Left hindlimb (tissue), 1 donor: Measurements from ENCODE around the gene STK11IP.

Source experiments
- DNase-seq: peaks from one replicate; pipeline ENCODE4 v3.0.0-alpha.2; 2018

Gene STK11IP

GRCh38 chr2:219592736-219593135 is 4.9 kb upstream of the STK11IP start:
- DNase-seq = no peak

- no peak for DNase-seq
These were observed 4.5 kb upstream of the STK11IP start for GRCh38 chr2:219593154-219593553.

DNA sequence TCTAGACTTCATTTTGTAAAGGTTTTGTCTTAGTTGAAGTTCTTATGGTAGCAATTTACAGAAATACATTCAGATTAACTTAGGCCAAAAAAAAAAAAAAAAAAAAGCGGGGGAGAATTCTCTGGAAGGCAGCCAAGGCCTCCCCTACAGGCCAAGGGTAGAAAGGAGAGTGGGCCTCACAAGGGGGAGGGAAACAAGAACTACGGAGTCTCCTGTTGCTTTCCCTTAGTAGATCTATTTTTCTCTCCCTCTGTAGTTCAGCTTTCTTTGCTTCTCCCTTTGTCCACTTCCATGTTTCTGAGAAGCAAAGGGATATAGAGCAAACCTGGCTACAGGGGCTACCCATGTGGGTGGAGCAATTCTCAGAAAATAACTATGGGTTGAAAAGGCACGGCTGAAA is 2.4 kb upstream of the STK11IP start:
- peak; percentile 79 for DNase-seq

DNA sequence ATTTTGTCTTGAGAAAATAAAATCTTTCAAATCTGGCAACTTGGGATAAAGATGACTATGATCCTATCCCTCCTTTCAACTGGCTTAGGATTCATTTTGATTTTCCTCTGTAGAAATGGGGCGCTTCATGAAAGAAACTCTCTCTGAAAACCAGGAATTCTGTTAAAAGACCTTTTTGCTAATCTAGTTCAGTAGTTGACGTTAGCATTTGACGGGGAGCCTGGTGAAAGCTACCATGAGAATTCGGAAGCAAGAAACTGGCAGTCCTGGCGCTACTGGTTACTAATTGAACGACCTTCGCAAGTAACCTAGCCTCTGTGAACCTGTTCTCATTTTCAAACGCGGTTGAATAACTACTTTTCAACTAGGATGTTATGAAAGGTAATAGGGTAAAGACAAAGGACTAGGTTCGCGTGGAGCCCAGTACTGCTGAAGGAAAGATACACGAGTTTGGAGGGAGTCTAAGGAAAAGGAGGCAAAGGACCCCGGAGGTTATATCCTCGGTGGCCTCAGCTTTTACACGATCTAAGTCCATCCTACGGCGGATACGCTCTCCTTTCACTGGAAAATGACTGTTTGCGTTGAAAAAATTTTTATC is 604 bp upstream of the STK11IP start:
- DNase-seq = no peak

DNA sequence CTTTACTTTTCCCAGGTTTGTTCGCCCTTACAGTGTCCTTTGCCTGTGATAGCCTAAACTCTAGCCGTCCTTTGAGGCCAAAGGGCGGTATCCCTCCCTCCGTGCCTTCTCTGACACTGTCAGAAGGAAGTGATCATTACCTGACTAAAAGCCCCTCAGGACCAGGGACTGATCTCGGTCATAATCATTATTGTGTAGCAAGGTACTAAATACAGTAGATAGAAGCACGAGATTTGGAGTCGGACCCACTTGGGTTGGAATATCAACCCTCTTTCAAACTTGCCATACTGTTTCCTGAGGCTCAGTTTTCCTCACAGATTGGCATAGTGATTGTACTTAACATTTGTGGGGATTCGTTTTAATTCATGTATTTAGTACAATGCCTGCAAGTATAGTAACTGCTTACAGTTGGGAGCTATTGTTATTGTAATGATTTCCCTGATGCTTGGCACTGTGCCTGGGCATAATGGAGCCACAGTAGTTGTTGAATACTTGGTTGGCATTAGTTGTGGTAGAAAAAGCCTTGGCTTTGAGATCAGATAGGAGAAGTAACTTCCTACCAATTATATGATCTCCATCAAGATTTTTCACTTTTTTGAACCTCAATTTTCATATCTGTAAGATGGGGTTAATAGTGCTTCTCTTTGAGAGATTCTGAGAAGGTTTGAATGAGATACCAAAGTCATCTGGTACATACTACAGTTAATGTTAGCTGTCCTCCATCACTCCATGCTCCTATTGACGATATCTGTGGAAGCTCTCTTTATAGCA is 836 bp downstream of the STK11IP start:
- DNase-seq = no peak

GRCh38 chr2:219603771-219604170 is 6.1 kb downstream of the STK11IP start:
- DNase-seq = no peak

GRCh38 chr2:219605607-219605954 is 7.9 kb downstream of the STK11IP start:
- no peak for DNase-seq

GRCh38 chr2:219607931-219608330 is 10.3 kb downstream of the STK11IP start:
- no peak for DNase-seq

- no peak for DNase-seq
These were observed 10.8 kb downstream of the STK11IP start for GRCh38 chr2:219608399-219608964.

GRCh38 chr2:219609149-219609750 is 11.6 kb downstream of the STK11IP start:
- no peak for DNase-seq

DNA sequence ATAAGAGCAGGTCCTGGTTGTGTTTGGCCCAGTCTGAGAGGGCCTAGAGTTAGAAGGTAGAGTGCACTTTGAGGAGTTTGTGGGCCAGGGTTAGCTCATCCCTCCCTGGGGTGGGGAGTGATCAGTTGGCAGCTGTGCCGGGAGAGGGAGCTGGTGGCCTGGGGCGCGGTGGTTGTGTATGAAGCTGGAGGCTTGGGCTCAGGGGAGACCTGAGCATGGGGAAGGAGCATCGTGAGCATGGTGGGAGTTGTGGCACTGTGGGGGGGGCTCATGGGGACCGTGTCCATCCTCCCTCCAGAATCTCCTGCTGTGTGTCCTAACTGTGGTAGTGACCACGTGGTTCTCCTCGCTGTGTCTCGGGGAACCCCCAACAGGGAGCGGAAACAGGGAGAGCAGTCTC is 13.6 kb downstream of the STK11IP start:
- DNase-seq = no peak

- DNase-seq = no peak
These were observed 14.4 kb downstream of the STK11IP start for GRCh38 chr2:219611866-219612576.

- DNase-seq = no peak
These were observed 15.1 kb downstream of the STK11IP start for GRCh38 chr2:219612577-219613286.

DNA sequence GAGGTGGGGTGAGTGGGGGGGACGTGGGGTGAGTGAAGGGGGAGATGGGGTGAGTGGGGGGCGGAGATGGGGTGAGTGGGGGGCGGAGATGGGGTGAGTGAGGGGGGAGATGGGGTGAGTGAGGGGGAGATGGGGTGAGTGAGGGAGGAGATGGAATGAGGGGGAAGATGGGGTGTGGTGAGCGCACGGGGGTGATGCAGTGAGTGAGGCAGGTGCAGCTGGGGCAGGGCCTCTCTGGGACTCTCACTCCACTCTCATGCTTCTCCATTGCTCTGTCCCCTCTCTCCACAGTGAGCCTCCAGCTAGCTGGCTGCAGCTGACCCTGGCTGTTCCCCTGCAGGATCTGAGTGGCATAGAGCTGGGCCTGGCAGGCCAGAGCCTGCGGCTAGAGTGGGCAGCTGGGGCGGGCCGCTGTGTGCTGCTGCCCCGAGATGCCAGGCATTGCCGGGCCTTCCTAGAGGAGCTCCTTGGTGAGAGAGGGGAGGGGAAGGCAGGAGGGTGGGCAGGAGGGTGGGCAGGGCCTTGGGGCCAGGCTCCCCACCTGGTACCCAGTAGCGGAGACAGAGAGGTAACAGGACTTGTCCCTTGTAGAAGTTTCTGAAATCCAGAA is 15.9 kb downstream of the STK11IP start:
- no peak for DNase-seq

DNA sequence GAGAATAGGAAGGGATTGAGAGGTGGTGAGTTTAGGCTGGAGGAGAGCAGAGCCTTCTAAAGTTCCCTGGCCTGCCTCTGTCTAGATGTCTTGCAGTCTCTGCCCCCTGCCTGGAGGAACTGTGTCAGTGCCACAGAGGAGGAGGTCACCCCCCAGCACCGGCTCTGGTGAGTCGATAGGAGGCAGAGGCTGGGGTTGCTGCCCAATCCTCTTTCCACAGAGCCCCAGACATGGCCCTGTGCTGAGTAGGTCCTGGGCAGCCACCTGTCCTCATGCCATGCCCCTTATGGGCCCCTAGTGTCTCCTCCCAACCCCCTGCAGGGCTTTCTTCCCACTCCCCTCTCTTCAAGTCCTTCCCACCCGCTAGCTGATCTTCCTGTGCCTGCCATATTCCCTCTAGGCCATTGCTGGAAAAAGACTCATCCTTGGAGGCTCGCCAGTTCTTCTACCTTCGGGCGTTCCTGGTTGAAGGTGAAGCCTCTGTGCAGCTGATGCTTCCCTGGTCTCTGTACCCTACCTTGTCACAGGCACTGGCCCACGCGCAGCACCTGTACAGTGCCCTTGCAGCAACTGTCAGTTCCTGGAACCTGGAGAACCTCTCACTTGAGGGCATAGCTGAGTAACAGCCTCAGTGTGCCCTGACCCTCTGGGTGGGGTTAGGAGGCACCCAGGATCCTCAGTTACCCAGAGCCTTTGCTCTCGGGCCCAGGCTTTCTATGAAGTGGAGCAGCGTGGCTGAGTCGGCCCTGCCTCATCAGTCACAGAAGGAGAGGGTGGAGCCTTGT is 16.6 kb downstream of the STK11IP start:
- no peak for DNase-seq

DNA sequence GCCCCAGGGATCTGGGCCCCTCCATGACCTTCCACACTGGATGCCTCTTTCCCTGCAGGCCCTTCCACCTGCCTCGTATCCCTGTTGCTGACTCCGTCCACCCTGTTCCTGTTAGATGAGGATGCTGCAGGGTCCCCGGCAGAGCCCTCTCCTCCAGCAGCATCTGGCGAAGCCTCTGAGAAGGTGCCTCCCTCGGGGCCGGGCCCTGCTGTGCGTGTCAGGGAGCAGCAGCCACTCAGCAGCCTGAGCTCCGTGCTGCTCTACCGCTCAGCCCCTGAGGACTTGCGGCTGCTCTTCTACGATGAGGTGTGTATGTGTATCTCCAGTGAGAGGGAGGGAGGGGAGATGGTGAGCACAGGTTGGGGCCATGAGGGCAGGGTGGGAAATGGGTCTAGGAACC is 17.4 kb downstream of the STK11IP start:
- no peak for DNase-seq

GRCh38 chr2:219615894-219616293 is 18.2 kb downstream of the STK11IP start:
- no peak for DNase-seq

- no peak for DNase-seq
These were observed 18.9 kb downstream of the STK11IP start for GRCh38 chr2:219616550-219616949.

GRCh38 chr2:219618733-219619122 is 21.1 kb downstream of the STK11IP start:
- no peak for DNase-seq

GRCh38 chr2:219619235-219619634 is 21.6 kb downstream of the STK11IP start:
- DNase-seq = no peak

GRCh38 chr2:219620546-219620945 is 22.9 kb downstream of the STK11IP start:
- DNase-seq = no peak
